Activated CD8-positive, alpha-beta memory T cell treated with anti-CD3 and anti-CD28 coated beads for 24 hours (primary cell): ENCODE results near the gene TAGLN3.

Source experiments
- DNase-seq: peaks from one replicate; pipeline ENCODE4 v3.0.0-alpha.2; 2020

The TAGLN3 gene

DNA sequence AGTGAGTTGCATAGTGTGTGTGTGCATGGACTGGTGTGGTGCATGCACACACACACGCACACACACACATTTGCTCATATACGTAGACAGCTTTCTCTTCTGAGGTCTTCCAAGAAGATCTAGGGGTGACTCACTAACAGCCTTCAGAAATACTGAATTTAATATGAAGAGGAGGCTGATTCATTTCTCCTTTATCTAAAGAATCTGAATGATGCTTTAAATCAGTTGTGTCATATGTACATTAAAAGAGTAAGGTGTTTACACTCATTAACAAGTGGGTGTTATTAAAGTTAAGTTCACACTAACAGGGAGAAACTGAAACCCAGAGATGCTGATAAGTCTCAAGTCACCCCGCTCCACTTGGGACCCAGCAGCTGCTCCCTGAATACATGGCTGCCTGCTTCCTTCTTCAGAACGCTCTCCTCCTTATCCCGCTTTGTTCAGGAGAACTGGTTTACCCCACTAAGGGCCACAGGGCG lies 57.8 kb downstream of the TAGLN3 start:
- no peak for DNase-seq

DNA sequence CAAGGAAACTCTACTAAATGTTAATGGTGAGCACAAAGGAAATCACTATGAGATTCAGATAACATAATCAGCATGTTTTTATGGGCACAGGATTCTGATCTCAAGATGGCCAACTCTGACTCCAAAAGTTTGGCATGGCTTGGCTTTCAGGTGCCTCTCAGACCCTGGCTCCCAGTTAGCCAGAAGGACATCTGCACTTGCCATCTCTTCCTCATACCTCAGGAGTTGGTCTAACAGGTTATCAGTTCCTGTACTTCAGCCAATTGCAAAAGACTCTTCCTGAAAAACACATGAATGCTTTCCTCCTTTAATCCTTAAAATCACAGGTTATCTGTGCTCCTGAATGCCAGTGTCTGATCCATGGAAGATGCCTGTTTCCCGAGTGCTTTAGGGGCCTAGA lies 60.8 kb downstream of the TAGLN3 start:
- DNase-seq = no peak

DNA sequence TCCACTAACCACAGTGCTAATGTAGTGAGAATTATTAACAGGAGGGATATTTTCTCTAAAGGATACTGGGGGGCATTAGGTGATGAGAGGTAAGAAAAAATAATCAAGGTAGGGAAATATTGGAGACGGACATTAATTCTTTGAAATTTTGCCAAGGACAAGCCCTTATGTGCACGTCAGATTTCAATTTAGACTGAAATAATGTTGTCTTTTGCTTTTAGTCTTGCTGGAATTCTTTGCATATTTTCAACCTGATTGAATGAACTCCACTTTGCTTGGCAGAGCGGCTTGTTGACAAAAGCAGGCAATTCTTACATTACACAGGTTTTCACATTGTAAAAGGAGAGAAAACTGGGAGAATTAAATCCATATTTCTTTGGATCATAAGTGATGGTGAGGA lies 62.4 kb downstream of the TAGLN3 start:
- DNase-seq = no peak
